Activated CD4-positive, CD25-positive, alpha-beta regulatory T cell treated with anti-CD3 and anti-CD28 coated beads, Interleukin-2, amount 50 U/mL, for 72 hours (primary cell): ENCODE data around the gene NCBP3.
"Not testable (repeated sequence)": the region's sequence is repeated elsewhere in the genome, so short reads cannot be mapped to it uniquely, and the experiment has no call there.

Source experiments
- DNase-seq: peaks from one replicate; pipeline ENCODE4 v3.0.0; 2021

The NCBP3 gene

DNA sequence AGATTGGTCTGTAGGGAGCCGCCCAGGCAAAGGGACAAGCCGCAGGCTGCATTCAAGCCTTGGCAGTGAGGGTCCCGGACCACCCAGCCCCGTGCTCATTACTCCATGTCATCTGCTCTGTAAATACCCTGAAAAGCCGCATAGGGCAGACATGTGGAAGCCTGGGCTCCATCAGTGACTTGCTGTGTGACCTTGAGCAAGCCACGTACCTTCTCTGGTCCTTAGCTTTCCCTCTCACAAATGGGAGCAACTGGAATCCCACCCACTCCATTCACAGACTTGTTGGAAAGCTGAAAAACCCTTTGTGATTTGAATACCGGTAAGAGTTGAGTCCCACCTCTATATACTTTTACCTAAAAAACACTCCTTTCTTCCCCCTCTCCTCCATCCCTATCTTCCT lies 34.9 kb upstream of the NCBP3 start:
- DNase-seq, result no peak

DNA sequence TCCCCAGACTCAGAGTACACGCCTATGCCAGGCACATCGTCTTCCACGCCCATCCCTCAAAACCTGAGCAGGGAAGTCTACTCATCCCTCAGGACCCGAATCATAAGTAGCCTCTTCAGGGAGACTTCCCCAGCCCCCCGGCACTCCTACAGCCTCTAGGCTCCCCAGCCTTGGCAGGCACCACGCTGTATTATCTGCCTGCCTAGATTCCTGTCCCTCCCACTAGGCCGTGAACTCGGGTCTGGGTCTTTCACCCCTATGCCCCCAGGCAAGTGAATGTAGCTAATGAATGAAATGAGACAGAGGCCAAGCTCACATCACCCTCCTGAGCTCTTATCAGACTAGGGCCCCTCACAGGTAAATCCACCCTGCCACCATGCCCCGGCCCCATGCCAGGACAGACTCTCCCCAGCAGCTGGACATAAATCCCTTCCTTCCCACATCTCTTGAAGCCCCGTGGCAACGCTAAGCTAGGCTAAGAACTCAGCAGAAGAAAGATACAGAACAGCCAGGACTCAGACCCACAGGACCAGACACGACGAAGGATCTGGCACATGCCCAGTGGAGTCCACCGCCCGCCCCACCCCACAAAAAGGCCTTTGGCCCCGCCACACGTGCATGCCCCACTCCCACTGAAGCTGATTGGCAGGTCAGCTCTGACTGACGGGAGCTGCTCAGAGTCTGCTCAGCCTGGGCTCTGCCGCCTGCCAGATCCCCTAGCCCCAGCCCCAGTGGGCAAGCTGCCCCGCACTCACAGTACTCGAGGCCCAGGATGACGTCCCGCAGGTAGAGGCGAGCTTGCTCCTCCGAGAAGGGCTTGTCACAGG lies 33.8 kb upstream of the NCBP3 start:
- no peak for DNase-seq

DNA sequence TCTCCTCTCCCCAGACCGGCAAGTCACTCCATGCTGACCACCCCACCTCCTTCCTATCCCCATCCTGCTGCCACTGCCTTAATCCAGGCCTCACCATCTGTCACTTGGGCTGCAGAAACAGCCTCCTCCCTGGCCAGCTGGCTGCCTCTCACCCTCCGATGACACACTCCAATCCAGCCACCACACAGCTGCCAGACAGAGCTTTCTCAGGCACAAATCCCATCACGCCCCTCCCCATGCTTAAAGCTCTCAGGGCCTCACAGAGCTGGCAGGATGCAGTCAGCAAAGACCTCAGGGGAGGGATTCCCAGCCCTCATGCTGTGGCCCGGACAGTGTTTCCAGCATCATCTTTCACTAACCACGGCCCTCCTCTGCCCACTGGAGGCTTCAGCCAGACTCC lies 33.1 kb upstream of the NCBP3 start:
- DNase-seq, result no peak

DNA sequence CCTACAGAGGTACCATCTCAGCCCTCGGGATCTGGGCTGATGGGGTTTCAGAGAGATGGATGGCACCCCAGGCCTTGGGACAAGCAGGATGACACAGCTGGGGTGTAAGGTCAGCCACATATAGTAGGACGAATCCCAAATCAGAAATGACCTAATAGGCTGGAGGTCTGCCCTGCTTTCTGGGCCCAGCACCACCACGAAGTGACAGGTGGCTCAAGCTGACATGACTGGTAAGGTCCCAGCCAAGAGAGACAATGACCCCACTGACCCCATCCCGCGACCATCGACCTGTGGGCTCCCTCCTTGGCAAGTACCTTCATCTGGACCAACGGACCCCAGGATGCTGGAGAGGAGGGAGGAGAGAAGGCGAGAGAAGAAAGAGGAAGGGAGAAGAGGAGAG lies 31.2 kb upstream of the NCBP3 start:
- no peak for DNase-seq

DNA sequence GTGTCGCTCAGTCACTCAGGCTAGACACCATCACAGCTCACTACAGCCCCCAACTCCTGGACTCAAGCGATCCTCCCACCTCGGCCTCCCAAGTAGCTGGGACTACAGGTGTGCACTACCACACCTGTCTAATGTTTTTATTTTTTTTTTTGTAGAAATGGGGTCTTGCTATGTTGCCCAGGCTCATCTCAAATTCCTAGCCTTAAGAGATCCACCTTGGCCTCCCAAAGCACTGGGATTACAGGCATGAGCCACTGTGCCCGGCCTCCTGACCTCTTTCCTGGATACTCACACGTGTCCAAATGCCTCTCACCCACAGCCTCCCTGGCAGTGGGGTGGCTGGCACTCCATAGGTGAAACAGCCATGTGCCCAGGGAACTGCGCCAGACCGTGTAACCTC lies 29.3 kb upstream of the NCBP3 start:
- no peak for DNase-seq

DNA sequence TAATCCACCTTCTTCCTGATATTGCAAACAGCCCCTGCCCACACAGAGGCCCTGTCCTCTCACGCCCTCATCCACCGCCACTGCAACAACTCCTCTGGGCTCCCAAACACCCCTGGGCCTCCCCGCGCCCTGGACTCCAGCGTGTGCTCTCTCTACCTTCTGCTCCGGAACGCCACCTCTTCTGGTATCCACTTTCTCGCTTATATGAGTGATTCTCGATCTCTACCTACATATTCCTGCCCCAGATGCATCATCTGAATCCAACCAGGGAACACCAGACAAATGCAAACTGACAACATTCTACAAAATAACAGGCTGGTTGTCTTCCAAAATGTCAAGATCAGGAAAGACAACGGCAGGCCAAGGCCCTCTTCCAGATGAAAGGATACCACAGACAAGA lies 27.8 kb upstream of the NCBP3 start:
- DNase-seq, result no peak

DNA sequence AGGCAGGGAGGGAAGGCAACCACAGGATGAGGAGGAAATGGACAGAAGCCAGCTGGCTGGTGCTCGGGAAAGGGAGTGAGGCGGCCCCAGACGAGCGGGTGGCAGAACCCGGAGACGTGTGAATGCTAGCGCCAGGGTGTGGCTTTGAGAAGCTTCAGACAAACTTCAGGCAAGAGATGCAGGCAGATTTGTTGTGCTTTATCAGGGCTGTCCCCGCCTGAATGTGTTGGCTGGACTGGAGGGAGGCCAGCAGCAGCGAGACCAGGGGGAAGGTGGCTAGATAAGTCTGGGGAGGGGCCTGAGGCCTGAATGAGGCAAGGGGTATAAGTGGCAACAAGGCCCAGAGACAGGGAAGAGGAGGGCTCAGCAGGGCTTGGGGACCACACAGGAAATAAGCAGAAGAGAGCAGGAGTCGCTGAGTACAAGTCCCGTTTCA lies 24.8 kb upstream of the NCBP3 start:
- DNase-seq, result no peak

DNA sequence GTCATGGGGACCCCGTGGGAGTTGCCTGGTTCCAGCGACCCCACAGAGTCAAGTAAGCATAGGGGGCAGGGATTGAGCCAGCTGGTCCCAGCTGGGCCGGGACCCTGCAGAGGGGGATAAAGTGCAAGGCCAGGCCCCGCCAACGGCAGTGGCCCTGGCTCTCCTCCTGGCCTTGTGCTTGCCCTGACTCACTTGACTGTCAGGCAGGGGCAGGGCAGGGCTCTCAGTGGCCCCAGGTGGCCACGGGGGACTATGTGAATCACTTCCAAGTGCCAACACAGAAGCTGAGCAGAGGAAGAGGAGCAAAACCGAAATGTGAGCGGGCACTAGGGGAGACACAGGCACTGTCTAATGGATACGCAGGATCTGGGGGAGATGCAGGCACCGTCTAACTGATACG lies 21.6 kb upstream of the NCBP3 start:
- no peak for DNase-seq

DNA sequence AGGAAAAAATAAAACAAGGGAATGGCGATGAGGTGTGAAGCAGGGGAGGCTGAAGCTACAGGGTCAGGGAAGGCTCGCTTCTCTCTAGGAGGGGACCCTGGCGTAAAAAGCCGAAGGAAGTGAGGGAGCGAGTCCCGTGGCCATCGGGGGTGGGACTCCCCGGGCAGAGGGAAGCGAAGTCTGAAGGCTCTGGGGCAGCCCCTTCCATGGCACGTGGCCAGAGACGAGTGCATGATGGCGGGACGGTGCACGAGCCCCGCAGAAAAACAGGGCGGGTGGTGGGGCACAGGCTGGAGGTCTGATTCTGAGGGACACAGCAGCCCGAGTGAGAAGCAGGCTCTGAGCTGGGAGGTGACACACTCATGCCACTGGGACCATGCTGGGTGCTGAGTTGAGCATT lies 21.1 kb upstream of the NCBP3 start:
- DNase-seq, result no peak

DNA sequence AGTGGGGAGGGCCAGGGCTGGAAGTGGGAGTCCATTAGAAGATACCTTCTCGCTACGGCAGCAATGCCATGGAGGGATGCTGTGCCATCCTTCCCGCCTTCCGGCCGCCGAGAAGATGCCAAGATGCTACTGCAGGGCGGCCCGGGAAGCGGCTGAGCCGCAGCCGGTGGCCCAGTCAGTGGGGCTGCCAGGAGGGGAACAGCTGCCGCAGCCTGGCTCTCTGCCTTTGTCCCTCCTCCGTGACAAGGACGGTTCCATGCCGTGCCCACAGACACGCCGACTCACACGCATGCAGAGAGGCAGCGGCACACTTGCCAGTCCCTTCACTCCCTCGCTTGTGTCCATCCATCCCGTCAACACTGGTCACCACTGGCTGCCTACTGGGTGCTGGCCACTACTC lies 20.2 kb upstream of the NCBP3 start:
- DNase-seq, result no peak

DNA sequence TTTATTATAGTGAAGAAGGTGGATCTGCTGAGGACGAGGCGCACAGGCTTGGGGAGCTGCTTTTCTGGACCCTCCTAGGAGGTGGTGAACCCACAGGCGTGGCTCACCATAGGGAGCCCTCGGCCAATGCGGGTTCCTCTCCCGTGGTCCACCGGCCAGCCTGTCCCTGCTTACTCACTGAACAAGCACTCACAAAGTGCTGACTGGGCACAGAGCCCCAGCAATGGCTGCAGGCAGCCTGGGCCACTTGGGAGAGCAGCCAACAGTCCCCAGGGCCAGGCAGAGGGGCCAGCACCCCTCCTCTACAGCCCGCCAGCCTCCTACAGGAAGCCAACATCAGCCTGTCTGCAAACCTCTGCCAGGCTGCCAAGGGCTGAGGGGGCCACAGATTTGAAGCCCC lies 19.1 kb upstream of the NCBP3 start:
- no peak for DNase-seq

DNA sequence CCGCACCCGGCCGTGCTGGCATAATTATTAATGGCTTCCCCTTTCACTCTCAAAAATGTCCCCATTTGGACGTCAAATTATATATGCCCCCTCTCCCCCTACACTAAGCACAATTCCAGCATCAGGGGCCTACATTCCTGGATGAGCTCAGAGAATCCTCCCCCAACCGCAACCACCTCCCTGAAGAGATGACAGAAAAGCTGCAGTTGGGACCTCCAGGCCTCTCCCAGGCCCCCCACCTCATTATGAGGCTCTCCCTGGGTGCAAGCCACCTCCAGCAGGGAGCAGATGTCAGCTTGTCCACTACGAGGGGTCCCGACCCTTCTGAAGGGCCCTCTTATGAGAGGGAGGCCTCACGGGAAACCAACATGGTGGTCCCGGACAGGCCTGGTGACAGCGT lies 18.5 kb upstream of the NCBP3 start:
- DNase-seq, result no peak

DNA sequence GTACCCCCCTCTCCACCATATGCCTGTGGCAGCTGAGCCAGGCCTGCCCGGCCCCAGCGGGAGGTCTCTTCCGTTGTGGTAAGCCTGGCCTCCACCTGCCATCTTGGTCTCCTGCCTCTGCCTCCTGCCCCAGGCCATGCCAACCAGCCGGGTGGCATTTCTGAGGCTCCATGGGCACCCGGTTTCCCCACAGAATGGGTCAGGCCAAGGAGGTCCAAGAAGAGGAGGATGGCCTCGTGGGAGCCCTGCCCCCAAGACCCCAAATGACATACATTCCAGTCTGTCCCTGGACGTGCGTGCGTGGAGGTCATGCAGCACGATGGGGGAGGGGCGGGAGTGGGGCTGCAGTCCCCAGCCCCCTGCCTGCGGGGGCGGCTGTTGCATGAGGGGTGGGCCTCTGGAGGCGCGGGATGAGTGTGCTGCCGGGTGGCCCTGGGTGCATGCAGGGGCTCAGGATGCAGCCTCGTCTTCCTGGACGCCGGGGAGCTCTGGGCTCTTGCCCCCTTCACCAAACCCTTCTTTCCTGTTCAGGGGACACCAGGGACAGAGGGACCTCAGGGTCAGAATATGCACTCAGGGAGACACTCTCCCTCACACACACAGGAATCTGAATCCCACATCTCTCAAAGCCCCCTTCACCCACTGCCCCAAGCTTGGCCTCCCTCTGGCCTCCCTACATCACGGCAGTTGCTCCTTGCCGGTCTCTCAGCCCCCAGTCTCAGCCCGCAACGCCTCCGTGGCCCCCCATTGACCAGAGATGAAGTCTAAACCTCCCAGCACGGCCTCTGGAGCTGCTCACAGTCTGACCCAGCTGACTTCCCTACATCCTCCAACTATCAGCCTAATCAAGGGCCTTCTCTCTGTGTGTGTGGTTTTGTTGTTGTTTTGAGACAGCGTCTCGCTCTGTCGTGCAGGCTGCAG lies 16.0 kb upstream of the NCBP3 start:
- no peak for DNase-seq

DNA sequence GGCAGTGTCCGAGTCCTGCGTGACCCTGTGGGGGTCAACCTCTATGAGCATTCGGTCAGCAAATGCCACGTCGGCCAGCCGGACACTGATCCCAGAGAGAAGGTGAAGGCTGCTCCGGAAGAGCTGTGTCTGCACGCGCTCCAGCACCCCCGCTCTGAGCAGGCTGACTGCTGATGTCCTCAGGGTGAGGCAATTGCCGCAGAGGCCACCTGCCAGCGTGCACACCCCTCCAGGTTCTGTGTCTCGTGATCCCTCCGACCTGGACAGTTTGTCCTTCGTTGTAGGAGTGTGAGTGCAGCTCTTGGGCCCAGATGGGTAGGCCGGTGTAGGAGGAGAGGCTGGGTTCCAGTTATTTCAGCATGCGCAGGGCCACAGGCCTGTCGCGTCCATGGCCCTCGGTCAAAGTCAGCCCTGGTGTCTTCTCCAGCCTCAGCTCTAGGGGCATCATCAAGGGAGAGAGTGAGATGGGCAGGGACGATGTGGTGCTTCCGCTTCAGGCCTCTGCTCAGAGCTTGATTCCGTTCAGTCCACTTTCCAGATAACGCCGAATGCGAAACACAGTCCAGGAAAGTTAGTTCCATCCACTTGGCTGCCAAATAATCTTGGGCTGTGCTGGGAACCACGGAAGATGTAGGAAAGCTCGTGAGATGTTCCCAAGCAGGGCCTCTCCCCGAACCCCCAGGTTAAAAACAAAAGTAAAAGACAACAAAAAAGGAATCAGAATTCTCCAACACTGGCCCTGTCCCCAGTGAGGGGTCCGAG lies 15.1 kb upstream of the NCBP3 start:
- no peak for DNase-seq

DNA sequence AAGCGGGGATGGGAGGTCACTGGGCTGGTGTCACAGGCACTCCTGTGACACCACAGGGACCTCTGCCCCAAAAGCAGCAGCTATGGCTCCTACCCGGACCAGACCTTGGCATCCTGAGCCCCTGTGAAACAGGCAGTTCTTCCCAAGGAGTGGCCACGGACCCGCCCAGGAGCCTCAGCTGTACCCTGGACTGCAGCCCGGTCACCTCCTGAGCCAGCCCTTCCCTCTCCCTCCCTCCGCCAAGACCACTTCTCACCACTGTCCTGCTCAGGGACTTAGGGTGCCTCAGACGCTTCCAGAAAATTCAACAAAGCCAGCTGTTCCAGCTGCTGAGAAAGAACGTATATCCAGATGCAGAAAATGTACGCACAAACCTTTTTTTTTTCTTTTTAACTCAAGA lies 13.9 kb upstream of the NCBP3 start:
- no peak for DNase-seq

DNA sequence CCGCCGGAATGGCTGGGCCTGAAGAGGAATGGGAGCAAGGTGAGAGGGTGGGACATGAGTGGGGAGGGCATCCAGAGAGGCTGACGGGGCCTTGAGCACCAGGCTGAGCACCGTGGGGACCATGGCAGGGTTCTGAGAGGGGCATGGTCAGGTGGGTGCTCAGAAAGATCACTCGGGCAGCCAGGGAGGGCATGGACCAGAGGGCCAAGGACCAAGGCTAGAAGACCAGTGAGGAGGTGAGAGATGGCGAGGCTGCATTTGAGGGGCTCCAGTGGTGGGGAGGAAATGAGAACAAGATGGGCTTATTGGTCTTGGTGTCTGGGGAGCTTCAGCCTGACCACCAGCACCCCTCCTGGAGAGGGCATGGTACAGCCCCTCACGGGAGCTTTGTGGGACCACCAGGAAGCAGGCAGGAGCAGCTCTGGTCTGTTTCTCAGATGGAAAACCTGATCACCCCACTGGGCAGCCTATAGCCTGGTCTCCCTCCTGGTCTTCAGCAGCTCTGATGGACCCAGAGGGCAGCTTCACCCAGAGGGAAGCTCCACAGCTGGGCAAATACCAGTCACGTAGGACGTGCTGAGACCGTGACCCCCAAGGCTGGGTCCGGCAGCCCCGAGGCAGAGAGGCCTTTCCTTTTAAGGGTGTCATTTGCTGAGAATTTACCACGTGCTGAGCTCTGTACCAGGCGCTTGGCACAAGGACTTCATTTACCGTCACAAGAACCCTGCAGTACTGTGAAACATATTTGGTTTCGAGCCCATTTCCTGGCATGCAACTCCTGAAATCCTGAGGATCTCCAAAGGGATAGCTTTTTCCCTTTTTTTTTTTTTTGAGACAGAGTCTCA lies 11.4 kb upstream of the NCBP3 start:
- DNase-seq, result no peak

DNA sequence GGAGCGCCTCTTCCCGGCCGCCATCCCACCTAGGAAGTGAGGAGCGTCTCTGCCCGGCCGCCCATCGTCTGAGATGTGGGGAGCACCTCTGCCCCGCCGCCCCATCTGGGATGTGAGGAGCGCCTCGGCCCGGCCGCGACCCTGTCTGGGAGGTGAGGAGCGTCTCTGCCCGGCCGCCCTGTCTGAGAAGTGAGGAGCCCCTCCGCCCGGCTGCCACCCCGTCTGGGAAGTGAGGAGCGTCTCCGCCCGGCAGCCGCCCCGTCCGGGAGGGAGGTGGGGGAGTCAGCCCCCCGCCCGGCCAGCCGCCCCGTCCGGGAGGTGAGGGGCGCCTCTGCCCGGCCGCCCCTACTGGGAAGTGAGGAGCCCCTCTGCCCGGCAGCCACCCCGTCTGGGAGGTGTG lies 8.2 kb upstream of the NCBP3 start:
- DNase-seq, result not testable (repeated sequence)

DNA sequence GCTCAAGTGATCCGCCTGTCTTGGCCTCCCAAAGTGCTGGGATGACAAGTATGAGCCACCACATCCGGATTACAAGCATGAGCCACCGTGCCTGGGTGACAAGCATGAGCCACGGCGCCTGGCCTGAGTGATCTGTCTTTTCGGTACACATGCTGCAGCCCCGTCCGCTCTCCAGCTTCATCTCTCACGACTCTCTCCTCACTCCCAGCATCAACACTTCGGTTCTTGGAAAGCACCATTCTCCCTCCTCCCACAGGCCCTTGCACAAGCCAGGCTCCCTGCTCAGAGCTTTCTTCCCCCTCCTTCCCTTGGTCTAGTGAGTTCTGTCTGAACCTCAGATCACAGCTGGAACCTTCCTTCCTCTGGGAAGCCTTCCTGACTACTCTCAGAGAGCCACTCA lies 6.5 kb upstream of the NCBP3 start:
- DNase-seq, result no peak

DNA sequence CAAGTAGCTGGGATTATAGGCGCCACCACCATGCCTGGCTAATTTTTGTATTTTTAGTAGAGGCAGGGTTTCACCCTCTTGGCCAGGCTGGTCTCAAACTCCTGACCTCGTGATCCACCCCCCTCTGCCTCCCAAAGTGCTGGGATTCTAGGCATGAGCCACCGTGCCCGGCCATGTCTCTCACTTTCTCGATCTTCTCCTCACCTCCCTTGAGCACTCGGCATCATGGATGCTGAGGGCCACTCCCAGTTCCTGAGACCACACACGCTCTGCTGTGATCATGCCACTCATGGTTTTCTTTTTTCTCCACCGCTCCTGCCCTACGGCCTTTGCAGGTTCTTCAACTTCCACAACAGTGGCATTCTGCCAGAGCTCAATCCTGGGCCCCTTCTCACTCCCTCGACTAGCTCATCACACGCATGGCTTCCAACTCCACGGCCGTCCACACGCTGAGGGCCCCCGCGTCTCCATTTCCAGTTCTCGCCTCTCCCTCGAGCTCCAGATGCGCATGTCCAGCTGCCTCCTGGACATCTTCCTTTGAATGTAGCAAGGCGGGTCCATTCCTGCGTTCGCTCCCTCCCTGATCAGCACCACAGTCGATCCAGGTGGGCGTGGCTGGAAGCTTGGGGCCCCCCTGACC lies 5.5 kb upstream of the NCBP3 start:
- no peak for DNase-seq

DNA sequence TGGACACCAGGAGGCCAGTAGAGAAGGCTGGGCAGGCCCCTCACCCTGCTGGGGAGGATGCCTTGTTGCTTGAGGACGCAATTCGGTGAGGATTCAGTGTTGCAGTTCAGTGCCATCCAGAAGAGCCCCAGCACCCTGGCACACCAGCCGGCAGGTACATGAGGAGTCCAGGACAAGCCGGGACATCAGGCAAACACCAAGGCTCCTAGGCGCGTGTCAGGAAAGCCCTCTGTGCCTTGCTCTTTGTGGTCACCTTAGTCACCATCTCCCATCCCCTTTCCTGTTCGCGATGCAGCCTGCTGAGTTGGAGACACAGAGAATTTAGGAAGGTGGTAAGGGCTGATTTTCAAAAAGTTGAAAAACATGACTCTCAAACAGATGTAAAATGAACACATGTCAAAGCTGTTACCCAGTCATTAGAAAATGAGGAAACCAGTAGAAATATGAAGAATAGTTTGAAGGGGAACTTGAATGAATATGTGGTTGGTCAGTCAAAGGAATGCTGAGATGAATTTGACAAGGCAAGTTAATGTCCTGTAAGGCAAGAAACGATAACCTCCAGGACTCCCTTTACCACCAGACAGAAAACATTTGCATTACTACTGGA lies 2.3 kb upstream of the NCBP3 start:
- DNase-seq, result peak; percentile 21

DNA sequence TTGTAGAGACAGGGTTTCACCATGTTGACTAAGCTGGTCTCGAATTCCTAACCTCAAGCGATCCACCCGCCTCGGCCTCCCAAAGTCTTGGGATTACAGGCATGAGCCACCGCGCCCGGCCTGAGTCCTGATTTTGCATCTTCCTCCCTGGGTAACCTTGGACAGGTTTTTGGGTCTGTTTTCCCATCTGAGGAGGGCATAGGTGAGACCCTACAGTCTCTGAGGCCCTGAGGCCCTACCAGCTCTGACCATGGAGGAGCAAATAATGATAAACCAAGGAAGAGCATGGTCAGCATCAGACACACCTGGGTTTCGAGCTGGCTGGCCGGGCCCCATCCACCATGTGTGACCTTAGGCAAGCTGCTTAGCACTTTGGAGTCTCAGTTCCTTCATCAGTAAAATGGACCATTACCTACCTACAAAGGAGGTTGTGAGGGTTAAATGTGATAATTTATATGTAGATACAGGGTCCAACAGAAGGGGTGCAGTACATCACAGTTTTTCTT lies 1.2 kb upstream of the NCBP3 start:
- DNase-seq, result peak; percentile 22
